Left lung (tissue), 10 donors: ENCODE measurements around the gene DPYD. TPM values are rescaled to one million over a fixed set of nuclear protein-coding genes. Genes with fewer than 3 reads are reported as not detected.
A peak's percentile ranks its signal among the peaks of the same experiment; 100 is the strongest.

ENCODE experiments used
- ATAC-seq: fragments of 200-7000 bp; cut with Tn5 transposase; one replicate; pipeline ENCODE4 v1.9.1; 2020; ENCODE audit warnings: moderate library complexity
- DNase-seq, 4 donors: peaks; one replicate each; pipeline ENCODE4 v3.0.0-alpha.2; 2013 to 2020
- H3K27ac ChIP-seq, 2 donors: fragments of 200-600 bp; sonication (generic) in 1 of 2; one replicate each; pipeline versions ENCODE4 v1.5.0 to v1.8.0; 2020 to 2021
- H3K27me3 ChIP-seq, 2 donors: fragments of 200-600 bp; sonication (generic) in 1 of 2; one replicate each; pipeline versions ENCODE4 v1.5.0 to v1.8.0; 2020 to 2021
- H3K36me3 ChIP-seq, 2 donors: fragments of 200-600 bp; sonication (generic) in 1 of 2; one replicate each; pipeline versions ENCODE4 v1.5.0 to v1.8.0; 2020 to 2021
- H3K4me1 ChIP-seq, 2 donors: fragments of 200-600 bp; one replicate each; pipeline ENCODE4 v1.8.0; 2021
- H3K4me3 ChIP-seq, 2 donors: fragments of 200-600 bp; sonication (generic) in 1 of 2; one replicate each; pipeline versions ENCODE4 v1.5.0 to v1.8.0; 2020 to 2021; ENCODE audit warnings: mild to moderate bottlenecking in 1 of 2
- H3K9me3 ChIP-seq, 2 donors: fragments of 200-600 bp; sonication (generic) in 1 of 2; one replicate each; pipeline versions ENCODE4 v1.5.0 to v1.8.0; 2020 to 2021
- CTCF ChIP-seq, 2 donors: fragments of 200-600 bp; sonication (generic) in 1 of 2; IDR thresholded peaks; one replicate each; pipeline versions ENCODE4 v1.5.0 to v1.8.0; 2021; ENCODE audit warnings: antibody characterized with exemption in 2 of 2
- intact Hi-C, 2 donors: fragments of 100-400 bp; cut with DNase I; formaldehyde crosslinking; loops; one replicate each; pipeline versions ENCODE4 v1.11.2 to v1.14.2; 2022
- polyA plus RNA-seq, 6 donors: library from polyadenylated mRNA; unstranded; fragments of 120-200 nt; gene quantifications; one replicate each; pipeline ENCODE4 v1.2.1, GENCODE V29; 2013; ENCODE audit not compliant: insufficient read length in 6 of 6
- total RNA-seq, 2 donors: library from RNA; stranded (reverse); fragmentation: NEBNext Ultra II Directional; extraction: Animal tissue kit (Norgen Biotek cat#: 25700); gene quantifications; one replicate each; pipeline ENCODE4 v1.2.1, GENCODE V29; 2021
- donor health status: DM: no; HTN: yes; CAD: no.
- donor health status: DM: no; HTN: no; CAD: no.

The DPYD gene
- total and polyA plus RNA-seq, 8 donors, result 21.4 to 106 (median 26.1) TPM

- no peak overlapping the region for H3K27ac ChIP-seq
- no peak overlapping the region for H3K4me3 ChIP-seq
- no peak for TF ChIP-seq CTCF (IDR thresholded peaks at IDR 0.05)
- H3K9me3 ChIP-seq, result no peaks in the 10 kb centered on the region
- H3K4me1 ChIP-seq, result no peaks in the 10 kb centered on the region
- peaks cover 0 to 25% of the 10 kb centered on the region in 2 donors for H3K36me3 ChIP-seq
- DNase-seq, result no peak
- intact Hi-C loops, result no loop called here
- H3K27me3 ChIP-seq, result no peaks in the 10 kb centered on the region
- ATAC-seq, result no peak
Measured at GRCh38 chr1:97451046-97451826, 469.6 kb downstream of the DPYD start.

DNA sequence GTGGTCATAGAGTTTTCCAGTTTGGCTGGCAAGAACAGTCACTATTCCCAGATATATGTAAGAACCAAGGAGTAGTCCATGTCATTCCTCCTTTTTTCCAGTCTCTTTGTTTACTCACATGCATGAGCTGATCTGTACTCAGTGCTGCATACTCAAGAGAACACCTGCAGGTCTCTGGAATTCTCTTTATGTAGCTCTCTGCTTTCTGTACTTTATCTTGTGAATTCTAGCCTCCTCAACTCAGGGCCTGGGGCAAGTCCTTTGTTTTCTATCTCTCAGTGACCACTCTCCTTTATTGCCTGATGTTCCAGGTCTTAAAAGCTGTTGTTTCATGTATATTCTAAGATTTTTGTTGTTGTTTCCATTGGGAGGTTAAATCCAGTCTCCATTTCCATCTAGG is 478.9 kb downstream of the DPYD start:
- intact Hi-C loops, result no loop called here
- ATAC-seq (no peak), DNase-seq (no peak)
- Histone ChIP-seq H3K4me3 (no peak overlapping the region), H3K27me3 (no peaks in the 10 kb centered on the region), H3K27ac (no peak overlapping the region), H3K36me3 (peaks cover 0 to 12% of the 10 kb centered on the region in 2 donors), H3K4me1 (no peaks in the 10 kb centered on the region), H3K9me3 (no peaks in the 10 kb centered on the region)
- TF ChIP-seq CTCF (IDR thresholded peaks at IDR 0.05), result no peak

GRCh38 chr1:97433824-97434177 is 487.0 kb downstream of the DPYD start:
- no peak overlapping the region for H3K27ac ChIP-seq
- no peaks in the 10 kb centered on the region for H3K36me3 ChIP-seq
- ATAC-seq (no peak), DNase-seq (no peak)
- TF ChIP-seq CTCF (IDR thresholded peaks at IDR 0.05), result no peak
- H3K27me3 ChIP-seq, result no peaks in the 10 kb centered on the region
- intact Hi-C loops, result no loop called here
- H3K9me3 ChIP-seq, result no peaks in the 10 kb centered on the region
- no peak overlapping the region for H3K4me3 ChIP-seq
- no peaks in the 10 kb centered on the region for H3K4me1 ChIP-seq

GRCh38 chr1:97433094-97433823 is 487.6 kb downstream of the DPYD start:
- intact Hi-C loops, result no loop called here
- no peak overlapping the region for H3K27ac ChIP-seq
- no peak for TF ChIP-seq CTCF (IDR thresholded peaks at IDR 0.05)
- DNase-seq (peak in 2 of 4 donors; percentile 27 to 45), ATAC-seq (peak; percentile 58)
- no peaks in the 10 kb centered on the region for H3K9me3 ChIP-seq
- no peaks in the 10 kb centered on the region for H3K36me3 ChIP-seq
- no peaks in the 10 kb centered on the region for H3K27me3 ChIP-seq
- no peaks in the 10 kb centered on the region for H3K4me1 ChIP-seq
- H3K4me3 ChIP-seq, result no peak overlapping the region

- ATAC-seq, result no peak
Measured at GRCh38 chr1:97427371-97427770, 493.5 kb downstream of the DPYD start.

More at GRCh38 chr1:97427371-97427770, 493.5 kb downstream of the DPYD start:
- no peaks in the 10 kb centered on the region for H3K9me3 ChIP-seq
- H3K4me3 ChIP-seq, result no peak overlapping the region
- intact Hi-C loops, result no loop called here
- H3K36me3 ChIP-seq, result no peaks in the 10 kb centered on the region
- H3K27ac ChIP-seq, result no peak overlapping the region
- DNase-seq, result no peak
- no peaks in the 10 kb centered on the region for H3K27me3 ChIP-seq
- no peaks in the 10 kb centered on the region for H3K4me1 ChIP-seq
- no peak for TF ChIP-seq CTCF (IDR thresholded peaks at IDR 0.05)
